IMR-90 (cell line): Measurements from ENCODE around the gene WRAP73. TPM values are rescaled to one million over a fixed set of nuclear protein-coding genes. Genes with fewer than 3 reads are reported as not detected.

Source experiments
- ATAC-seq: fragments of 200-7000 bp; cut with Tn5 transposase; 2 replicates; pipeline ENCODE4 v1.9.1; 2020; ENCODE audit warnings: low read depth, mild to moderate bottlenecking, moderate library complexity
- BruUV-seq: library from RNA; stranded (reverse); fragments of 400-500 nt; replicated peaks from 2 replicates; lab custom pipeline; 2021; lab: Mats Ljungman, UMichigan
- CTCF ChIA-PET: fragments of 300-600 bp; formaldehyde crosslinking; extraction: SDS; loops from one replicate; lab custom pipeline; 2021; ENCODE audit warnings: antibody characterized with exemption; lab: Yijun Ruan, JAX
- POLR2A ChIA-PET: fragments of 300-600 bp; sonication (Branson Sonifier 250); formaldehyde crosslinking; loops from one replicate; lab custom pipeline; 2022; ENCODE audit warnings: antibody characterized with exemption; ENCODE audit not compliant: unreplicated experiment; lab: Charles Lee
- DNase-seq: peaks from one replicate; pipeline ENCODE4 v3.0.0; 2013
- H2AFZ ChIP-seq: replicated peaks from 2 replicates; pipeline ENCODE3; 2013; ENCODE audit warnings: low read length, mild to moderate bottlenecking; ENCODE audit not compliant: poor library complexity
- H2AK5ac ChIP-seq: 2 replicates; pipeline ENCODE4 v1.6.1; 2013; ENCODE audit warnings: low read depth, low read length, inconsistent platforms
- H2AK9ac ChIP-seq: replicated peaks from 2 replicates; pipeline ENCODE3; 2013; ENCODE audit warnings: mild to moderate bottlenecking, low read depth, low read length, moderate library complexity; ENCODE audit not compliant: poor library complexity
- H2BK120ac ChIP-seq: 2 replicates; pipeline ENCODE4 v1.6.1; 2013; ENCODE audit warnings: low read depth, low read length, inconsistent platforms
- H2BK15ac ChIP-seq: 3 replicates; pipeline ENCODE4 v1.6.1; 2013; ENCODE audit warnings: low read depth, low read length, inconsistent platforms
- H2BK20ac ChIP-seq: 2 replicates; pipeline ENCODE4 v1.6.1; 2013; ENCODE audit warnings: low read depth, mild to moderate bottlenecking, inconsistent platforms, low read length, moderate library complexity
- H2BK5ac ChIP-seq: 2 replicates; pipeline ENCODE4 v1.6.1; 2013; ENCODE audit warnings: mild to moderate bottlenecking, low read depth, low read length, inconsistent platforms; ENCODE audit not compliant: poor library complexity, severe bottlenecking
- H3K14ac ChIP-seq: replicated peaks from 2 replicates; pipeline ENCODE4 v1.6.1; 2013; ENCODE audit warnings: low read depth, low read length, inconsistent platforms
- H3K18ac ChIP-seq: 2 replicates; pipeline ENCODE4 v1.6.1; 2013; ENCODE audit warnings: low read depth, low read length, control low read depth
- H3K23ac ChIP-seq: 2 replicates; pipeline ENCODE4 v1.6.1; 2013; ENCODE audit warnings: low read depth, low read length, inconsistent platforms
- H3K27ac ChIP-seq: 2 replicates; pipeline ENCODE4 v1.5.1; 2013; ENCODE audit warnings: mild to moderate bottlenecking, control low read depth, low read length; ENCODE audit not compliant: insufficient read depth
- H3K27me3 ChIP-seq: 2 replicates; pipeline ENCODE4 v1.6.1; 2013; ENCODE audit warnings: low read length; ENCODE audit not compliant: control insufficient read depth, insufficient read depth
- H3K36me3 ChIP-seq: 2 replicates; pipeline ENCODE4 v1.6.1; 2013; ENCODE audit warnings: low read length, mixed read lengths; ENCODE audit not compliant: control insufficient read depth, insufficient read depth
- H3K4ac ChIP-seq: 2 replicates; pipeline ENCODE4 v1.6.1; 2013; ENCODE audit warnings: low read depth, low read length, inconsistent platforms
- H3K4me1 ChIP-seq: 2 replicates; pipeline ENCODE4 v1.6.1; 2013; ENCODE audit warnings: low read length, mixed read lengths; ENCODE audit not compliant: control insufficient read depth, insufficient read depth
- H3K4me2 ChIP-seq: 2 replicates; pipeline ENCODE4 v1.6.1; 2013; ENCODE audit warnings: low read depth, mild to moderate bottlenecking, control low read depth, low read length, moderate library complexity
- H3K4me3 ChIP-seq: 2 replicates; pipeline ENCODE4 v1.5.1; 2013; ENCODE audit warnings: low read depth, mild to moderate bottlenecking, control low read depth, low read length, moderate library complexity; ENCODE audit not compliant: insufficient read depth
- H3K56ac ChIP-seq: 2 replicates; pipeline ENCODE4 v1.6.1; 2013; ENCODE audit warnings: low read length, inconsistent platforms; ENCODE audit not compliant: insufficient read depth; ENCODE audit errors: extremely low read depth
- H3K79me1 ChIP-seq, 2 experiments: 2 replicates each; pipeline ENCODE4 v1.6.1; 2013; ENCODE audit warnings: low read length in 2 of 2, inconsistent platforms in 1 of 2, low read depth in 1 of 2
- H3K9ac ChIP-seq: 2 replicates; pipeline ENCODE4 v1.6.1; 2013; ENCODE audit warnings: low read depth, low read length, control low read depth
- H3K9me1 ChIP-seq: 2 replicates; pipeline ENCODE4 v1.6.1; 2013; ENCODE audit warnings: low read length, inconsistent platforms; ENCODE audit not compliant: insufficient read depth
- H3K9me3 ChIP-seq: 2 replicates; pipeline ENCODE4 v1.6.1; 2013; ENCODE audit warnings: low read length; ENCODE audit not compliant: control insufficient read depth, insufficient read depth
- H4K20me1 ChIP-seq: 2 replicates; pipeline ENCODE4 v1.6.1; 2013; ENCODE audit warnings: low read length, inconsistent platforms; ENCODE audit not compliant: insufficient read depth
- H4K5ac ChIP-seq: 2 replicates; pipeline ENCODE4 v1.6.1; 2013; ENCODE audit warnings: mild to moderate bottlenecking, low read depth, low read length, control low read depth
- H4K8ac ChIP-seq, 2 experiments: 2 replicates each; pipeline ENCODE4 v1.6.1; 2013; ENCODE audit warnings: low read depth in 2 of 2, low read length in 2 of 2, control low read depth in 1 of 2, inconsistent platforms in 1 of 2
- H4K91ac ChIP-seq: 2 replicates; pipeline ENCODE4 v1.6.1; 2013; ENCODE audit warnings: low read depth, low read length, inconsistent platforms; ENCODE audit not compliant: insufficient read depth
- BHLHE40 ChIP-seq: fragments of 150-350 bp; IDR thresholded peaks from 2 replicates; pipeline ENCODE4 v1.6.1; 2016; ENCODE audit warnings: mild to moderate bottlenecking, low read depth, low read length
- CEBPB ChIP-seq: IDR thresholded peaks from 2 replicates; pipeline ENCODE4 v1.6.1; 2012; ENCODE audit warnings: low read depth, low read length, improper control_type of control experiment
- CHD1 ChIP-seq: IDR thresholded peaks from 2 replicates; pipeline ENCODE4 v1.6.1; 2012; ENCODE audit warnings: low read depth, low read length, improper control_type of control experiment
- CTCF ChIP-seq: conservative IDR thresholded peaks from 2 replicates; pipeline ENCODE4 v1.5.1; 2012; ENCODE audit warnings: mild to moderate bottlenecking, low read depth, low read length, improper control_type of control experiment
- ELK1 ChIP-seq: fragments of 150-350 bp; IDR thresholded peaks from 2 replicates; pipeline ENCODE4 v1.6.1; 2016; ENCODE audit warnings: low read depth, mild to moderate bottlenecking, low read length, moderate library complexity, borderline replicate concordance
- FOS ChIP-seq: fragments of 150-350 bp; IDR thresholded peaks from 2 replicates; pipeline ENCODE4 v1.6.1; 2016; ENCODE audit warnings: low read depth, low read length
- MAFK ChIP-seq: IDR thresholded peaks from 2 replicates; pipeline ENCODE4 v1.6.1; 2012; ENCODE audit warnings: low read depth, low read length, improper control_type of control experiment
- MAZ ChIP-seq: IDR thresholded peaks from 2 replicates; pipeline ENCODE4 v1.6.1; 2012; ENCODE audit warnings: low read depth, mild to moderate bottlenecking, low read length, improper control_type of control experiment, moderate library complexity, borderline replicate concordance
- MXI1 ChIP-seq: IDR thresholded peaks from 2 replicates; pipeline ENCODE4 v1.6.1; 2012; ENCODE audit warnings: low read depth, mild to moderate bottlenecking, low read length, moderate library complexity, borderline replicate concordance
- NFE2L2 ChIP-seq: fragments of 150-350 bp; IDR thresholded peaks from 2 replicates; pipeline ENCODE4 v1.6.1; 2016; ENCODE audit warnings: low read depth, mild to moderate bottlenecking, low read length
- POLR2A ChIP-seq: IDR thresholded peaks from 2 replicates; pipeline ENCODE4 v1.6.1; 2012; ENCODE audit warnings: mild to moderate bottlenecking, low read depth, low read length
- RAD21 ChIP-seq: IDR thresholded peaks from 2 replicates; pipeline ENCODE4 v1.6.1; 2012; ENCODE audit warnings: low read length, improper control_type of control experiment
- RCOR1 ChIP-seq: IDR thresholded peaks from 2 replicates; pipeline ENCODE4 v1.6.1; 2012; ENCODE audit warnings: mild to moderate bottlenecking, low read length, improper control_type of control experiment; ENCODE audit not compliant: insufficient replicate concordance
- RFX5 ChIP-seq: IDR thresholded peaks from 2 replicates; pipeline ENCODE4 v1.8.0; 2012; ENCODE audit warnings: low read depth, mild to moderate bottlenecking, low read length, moderate library complexity
- SMC3 ChIP-seq: fragments of 150-350 bp; IDR thresholded peaks from 2 replicates; pipeline ENCODE4 v1.6.1; 2016; ENCODE audit warnings: low read depth, mild to moderate bottlenecking, antibody characterized with exemption, low read length, moderate library complexity
- USF2 ChIP-seq: fragments of 150-350 bp; IDR thresholded peaks from 2 replicates; pipeline ENCODE4 v1.6.1; 2017; ENCODE audit warnings: mild to moderate bottlenecking, antibody characterized with exemption, low read length, low read depth
- WGBS, 2 experiments: methylation state at CpG; one replicate each; pipeline versions ENCODE4 v1.1.5 to v1.1.7; 2013; ENCODE audit warnings: missing lambda C conversion rate in 2 of 2; ENCODE audit not compliant: insufficient read length in 1 of 2; ENCODE audit errors: extremely low coverage in 2 of 2; 5-methylcytosine and 5-hydroxymethylcytosine counted together
- dilution Hi-C: fragments of 300-500 bp; cut with HindIII; formaldehyde crosslinking; loops from one replicate; pipeline ENCODE4 v1.14.3; 2018; ENCODE audit warnings: low sequenced_read_pairs; ENCODE audit not compliant: unreplicated experiment
- in situ Hi-C: fragments of 300-500 bp; cut with MboI; formaldehyde crosslinking; loops from 3 replicates; pipeline ENCODE4 v1.14.3; 2019; ENCODE audit warnings: low sequenced_read_pairs, inconsistent platforms, mixed read lengths
- intact Hi-C: fragments of 100-400 bp; cut with micrococcal nuclease; formaldehyde crosslinking; loops from 2 replicates; pipeline ENCODE4 v1.10.0; 2022
- polyA plus RNA-seq, 3 experiments: library from polyadenylated mRNA; depleted of rRNA; stranded (reverse); fragments of >200 nt; gene quantifications; 2 replicates each; pipeline ENCODE4 v1.2.3, GENCODE V29; 2012; ENCODE audit warnings: low replicate concordance in 1 of 3
- total RNA-seq: library from RNA; depleted of rRNA; stranded (reverse); fragments of >200 nt; gene quantifications from 2 replicates; pipeline ENCODE4 v1.2.3, GENCODE V29; 2012

Gene WRAP73
- total and polyA plus RNA-seq, 2 of the 4 experiments (the other 2 are of a cell fraction), result 10.8 to 23.6 TPM

DNA sequence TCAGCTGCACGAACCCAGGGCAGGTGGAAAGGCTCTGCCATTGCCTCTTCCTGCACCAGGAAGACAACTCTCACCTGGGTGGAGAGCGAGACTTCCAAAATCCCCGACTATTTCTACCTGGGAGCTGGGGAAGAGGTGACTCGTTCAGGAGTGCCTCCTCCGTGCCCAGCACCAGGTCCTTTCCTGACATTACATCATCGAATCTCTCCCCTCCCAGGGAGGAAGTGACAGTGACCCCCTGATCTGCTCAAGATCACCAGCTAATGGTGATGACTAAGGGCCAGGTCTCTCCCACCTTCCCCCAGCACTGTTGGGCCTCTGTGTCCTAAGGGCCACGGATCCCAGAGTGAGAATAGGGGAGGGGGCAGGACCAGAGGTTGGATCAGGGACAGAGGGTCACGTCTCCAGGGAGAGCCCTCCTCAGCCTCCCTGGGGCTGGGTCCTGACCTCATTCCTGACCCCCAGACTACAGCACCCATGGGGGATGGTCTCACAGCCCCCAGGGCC lies 45.4 kb downstream of the WRAP73 start:
- Histone ChIP-seq H2BK120ac (no peak overlapping the region), H3K9me1 (no peaks in the 10 kb centered on the region; the same call in 1 of the 2 replicates), H3K14ac (no peak overlapping the region), H3K27ac (no peak overlapping the region), H2BK15ac (no peak overlapping the region), H3K9ac (no peak overlapping the region), H2AFZ (no peak overlapping the region), H3K4me3 (no peak overlapping the region), H4K91ac (no peak overlapping the region), H2AK9ac (no peak overlapping the region), H4K5ac (no peak overlapping the region), H3K79me1 (no peaks in the 10 kb centered on the region), H3K18ac (no peak overlapping the region), H3K4me2 (no peak overlapping the region), H4K8ac (no peak overlapping the region), H3K4ac (no peak overlapping the region), H2BK20ac (no peak overlapping the region), H3K9me3 (no peaks in the 10 kb centered on the region), H3K23ac (no peak overlapping the region), H3K36me3 (no peaks in the 10 kb centered on the region), H3K56ac (no peak overlapping the region), H3K27me3 (peaks cover 15% of the 10 kb centered on the region; the same call in 1 of the 2 replicates), H3K4me1 (no peaks in the 10 kb centered on the region), H4K20me1 (no peaks in the 10 kb centered on the region), H2BK5ac (no peak overlapping the region), H2AK5ac (no peak overlapping the region)
- CTCF ChIA-PET, result no interaction called here
- no TSS peak for BruUV-seq
- in situ Hi-C loops, result no loop called here
- POLR2A ChIA-PET, result no interaction called here
- no CpG with 5 or more reads among the region's 8 CpGs for WGBS, 2 experiments
- TF ChIP-seq MXI1 (no peak), POLR2A (no peak), RCOR1 (no peak), MAFK (no peak), CEBPB (no peak), BHLHE40 (no peak), CHD1 (no peak), NFE2L2 (no peak), ELK1 (no peak), MAZ (no peak), USF2 (no peak), SMC3 (no peak), RFX5 (no peak), CTCF (no peak), FOS (no peak), RAD21 (no peak)
- ATAC-seq (no peak), DNase-seq (no peak)
- dilution Hi-C loops, result no loop called here
- intact Hi-C loops, result no loop called here
